Stimulated activated CD4-positive, alpha-beta T cell treated with anti-CD3 and anti-CD28 coated beads, Interleukin-1b, Interleukin-23, amount 100 ng/mL, for 1 hour (primary cell): ENCODE data around the gene LRCH4.
"Not testable (repeated sequence)": the region's sequence is repeated elsewhere in the genome, so short reads cannot be mapped to it uniquely, and the experiment has no call there.

Source experiments
- DNase-seq, 2 donors: peaks; one replicate each; pipeline ENCODE4 v3.0.0-alpha.2; 2020; ENCODE audit warnings: low read depth in 2 of 2

LRCH4 gene

GRCh38 chr7:100568176-100568895 is 17.6 kb downstream of the LRCH4 start:
- no peak for DNase-seq

GRCh38 chr7:100567751-100568175 is 18.2 kb downstream of the LRCH4 start:
- no peak for DNase-seq

DNA sequence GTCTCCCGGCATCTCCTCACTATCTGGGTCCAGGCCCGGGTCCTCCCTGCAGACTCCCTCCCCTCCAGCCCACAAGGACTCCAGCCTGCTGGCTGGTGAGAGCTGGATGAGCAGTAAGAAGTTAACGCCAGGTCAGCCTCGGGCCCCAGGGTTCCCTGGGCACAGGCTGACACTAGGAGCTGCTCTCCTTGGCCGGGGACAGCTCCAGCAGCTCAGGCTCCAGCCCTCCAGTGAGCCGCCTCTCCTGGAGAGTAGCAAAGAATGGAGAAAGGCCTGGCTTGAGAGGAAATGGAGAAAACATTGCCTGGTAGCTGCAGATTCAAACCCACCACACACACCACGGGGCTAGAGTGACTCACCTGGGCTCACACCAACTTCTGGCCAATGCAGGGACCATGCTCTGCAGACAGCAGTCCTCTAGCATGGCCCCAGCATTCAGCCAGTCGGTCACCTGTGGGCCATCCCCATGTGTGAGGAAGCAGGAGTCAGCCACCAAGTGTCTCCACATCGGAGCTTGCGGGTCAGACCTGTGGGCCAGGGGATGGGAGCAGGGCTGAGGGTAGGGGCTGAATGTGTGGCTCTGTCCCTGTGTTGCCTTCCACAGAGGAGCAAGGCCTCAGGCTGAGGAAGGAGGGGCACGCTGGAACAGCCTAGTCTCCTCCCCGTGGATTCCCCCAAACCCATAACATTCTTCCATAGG is 18.7 kb downstream of the LRCH4 start:
- no peak for DNase-seq

GRCh38 chr7:100566018-100566531 is 19.9 kb downstream of the LRCH4 start:
- no peak for DNase-seq

DNA sequence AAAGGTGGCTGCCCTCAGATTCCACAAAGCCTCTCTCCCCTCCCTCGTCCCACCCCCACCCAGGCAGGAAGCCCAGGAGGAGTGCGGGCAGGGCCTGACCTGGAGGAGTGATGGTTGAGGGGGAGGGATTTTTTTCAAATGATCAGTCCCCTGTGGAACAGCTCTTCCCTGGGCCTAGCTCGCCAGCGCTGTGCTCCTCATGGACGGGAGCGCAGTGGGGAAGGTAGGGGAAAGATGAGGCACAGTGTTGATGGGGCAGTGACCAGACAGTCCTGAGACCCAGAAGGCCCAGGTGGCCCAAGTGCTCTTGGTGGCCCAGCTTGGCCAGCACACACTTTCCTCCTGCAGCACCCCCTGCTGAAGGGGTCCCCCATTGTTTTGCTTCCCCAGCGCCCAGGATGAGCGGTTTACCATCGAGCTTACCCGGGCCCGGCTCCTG is 20.8 kb downstream of the LRCH4 start:
- DNase-seq: no peak

GRCh38 chr7:100564405-100564804 is 21.5 kb downstream of the LRCH4 start:
- not testable (repeated sequence) for DNase-seq

GRCh38 chr7:100563809-100564400 is 22.0 kb downstream of the LRCH4 start:
- peak; percentile 60 to 90 for DNase-seq

GRCh38 chr7:100563100-100563564 is 22.8 kb downstream of the LRCH4 start:
- no peak for DNase-seq

DNA sequence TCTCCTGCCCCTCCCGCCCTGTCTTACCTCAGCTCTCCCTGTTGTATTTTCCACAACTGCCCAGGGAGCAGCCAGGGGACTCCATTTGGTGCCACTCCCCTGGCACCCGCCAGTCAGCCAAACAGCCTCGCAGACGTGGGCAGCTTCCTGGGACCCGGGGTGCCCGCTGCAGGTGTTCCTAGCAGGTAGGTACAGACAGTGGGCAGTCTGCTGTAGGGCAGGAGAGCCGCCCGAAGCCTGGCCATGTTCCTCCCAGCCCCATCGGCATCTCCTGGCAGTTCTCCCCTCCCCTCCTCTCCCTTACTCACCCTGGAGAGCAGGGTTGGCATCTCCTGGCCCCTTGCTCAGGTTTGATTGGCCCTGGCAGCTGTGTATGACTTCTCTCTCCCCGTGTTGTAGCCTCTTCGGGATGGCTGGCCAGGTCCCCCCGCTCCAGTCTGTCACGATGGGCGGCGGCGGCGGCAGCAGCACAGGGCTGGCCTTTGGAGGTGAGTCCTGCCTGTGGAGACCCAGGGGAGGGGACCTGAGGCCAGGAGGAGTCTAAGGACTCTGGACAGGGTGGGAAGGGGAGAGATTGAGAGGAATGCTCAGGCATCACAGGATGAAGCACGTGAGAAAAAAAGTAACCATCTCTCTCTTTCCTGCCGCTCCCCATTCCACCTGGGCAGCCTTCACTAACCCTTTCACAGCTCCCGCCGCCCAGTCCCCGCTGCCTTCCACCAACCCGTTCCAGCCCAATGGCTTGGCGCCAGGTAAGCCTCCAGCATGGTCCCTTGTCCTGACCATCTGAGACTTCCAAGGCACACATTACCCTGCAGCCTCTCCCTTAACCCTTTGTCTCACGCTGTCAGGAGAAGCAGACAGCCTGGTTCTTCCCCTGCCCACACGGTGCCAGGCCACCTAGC is 23.5 kb downstream of the LRCH4 start:
- no peak for DNase-seq

- no peak for DNase-seq
Measured at GRCh38 chr7:100561491-100562194, 24.3 kb downstream of the LRCH4 start.

- no peak for DNase-seq
Measured at GRCh38 chr7:100559127-100559526, 26.8 kb downstream of the LRCH4 start.

GRCh38 chr7:100556541-100556940 is 29.4 kb downstream of the LRCH4 start:
- no peak for DNase-seq

GRCh38 chr7:100555701-100556100 is 30.2 kb downstream of the LRCH4 start:
- no peak for DNase-seq

- no peak for DNase-seq
Measured at GRCh38 chr7:100553032-100553431, 32.9 kb downstream of the LRCH4 start.

DNA sequence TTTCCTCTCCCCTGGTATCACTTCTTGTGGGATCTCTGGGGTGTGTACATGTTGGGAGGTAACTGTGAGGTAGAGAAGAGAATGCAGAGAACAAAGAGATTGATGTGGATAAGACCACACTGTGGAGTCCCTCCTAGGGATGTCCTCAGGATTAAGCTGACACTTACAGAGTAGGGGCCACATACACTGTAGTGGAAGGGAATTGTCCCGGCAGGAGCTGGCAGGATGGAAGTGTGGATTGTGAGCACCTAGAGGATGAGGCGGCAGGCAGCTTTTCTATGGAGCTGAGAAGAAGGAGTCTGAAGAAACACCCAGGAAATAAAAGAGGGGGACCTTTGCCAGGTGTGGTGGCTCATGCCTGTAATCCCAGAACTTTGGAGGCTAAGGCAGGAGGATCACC is 33.4 kb downstream of the LRCH4 start:
- DNase-seq: no peak

DNA sequence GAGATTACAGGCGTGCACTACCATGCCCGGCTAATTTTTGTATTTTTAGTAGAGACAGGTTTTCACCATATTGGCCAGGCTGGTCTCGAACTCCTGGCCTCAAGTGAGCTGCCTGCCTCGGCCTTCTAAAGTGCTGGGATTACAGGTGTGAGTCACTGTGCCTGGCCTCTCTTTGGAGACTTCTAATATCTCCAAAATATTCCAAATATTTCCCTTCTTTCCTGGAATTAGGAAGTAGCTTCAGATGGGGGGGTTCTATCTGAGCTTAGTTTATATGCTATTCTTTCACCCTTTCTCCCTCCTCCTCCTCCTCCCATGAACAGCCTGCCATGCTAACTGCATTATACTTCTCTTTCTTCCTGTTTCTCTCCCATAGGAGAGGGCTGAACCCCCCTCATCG is 37.5 kb downstream of the LRCH4 start:
- DNase-seq: not testable (repeated sequence)

DNA sequence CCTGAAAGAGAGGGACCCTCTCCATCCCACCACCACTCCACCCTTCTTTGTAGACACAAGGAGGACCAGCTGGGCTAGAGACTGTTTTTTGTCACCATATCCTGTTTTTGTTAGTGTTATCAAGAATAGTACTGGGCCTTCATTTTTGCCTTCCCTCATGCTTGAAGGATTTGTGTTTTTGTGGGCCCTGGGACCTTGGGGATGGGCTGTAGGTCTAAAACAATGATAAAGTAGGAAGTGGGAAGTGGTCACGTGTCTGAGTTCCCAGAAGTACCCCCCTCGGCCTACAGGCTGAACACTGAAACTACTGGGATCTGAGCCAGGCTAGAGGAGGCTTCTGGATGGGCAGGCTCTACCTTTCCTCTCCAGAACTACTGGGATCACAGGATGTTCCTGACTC is 38.1 kb downstream of the LRCH4 start:
- DNase-seq: no peak

GRCh38 chr7:100546926-100547800 is 38.8 kb downstream of the LRCH4 start:
- DNase-seq: no peak

DNA sequence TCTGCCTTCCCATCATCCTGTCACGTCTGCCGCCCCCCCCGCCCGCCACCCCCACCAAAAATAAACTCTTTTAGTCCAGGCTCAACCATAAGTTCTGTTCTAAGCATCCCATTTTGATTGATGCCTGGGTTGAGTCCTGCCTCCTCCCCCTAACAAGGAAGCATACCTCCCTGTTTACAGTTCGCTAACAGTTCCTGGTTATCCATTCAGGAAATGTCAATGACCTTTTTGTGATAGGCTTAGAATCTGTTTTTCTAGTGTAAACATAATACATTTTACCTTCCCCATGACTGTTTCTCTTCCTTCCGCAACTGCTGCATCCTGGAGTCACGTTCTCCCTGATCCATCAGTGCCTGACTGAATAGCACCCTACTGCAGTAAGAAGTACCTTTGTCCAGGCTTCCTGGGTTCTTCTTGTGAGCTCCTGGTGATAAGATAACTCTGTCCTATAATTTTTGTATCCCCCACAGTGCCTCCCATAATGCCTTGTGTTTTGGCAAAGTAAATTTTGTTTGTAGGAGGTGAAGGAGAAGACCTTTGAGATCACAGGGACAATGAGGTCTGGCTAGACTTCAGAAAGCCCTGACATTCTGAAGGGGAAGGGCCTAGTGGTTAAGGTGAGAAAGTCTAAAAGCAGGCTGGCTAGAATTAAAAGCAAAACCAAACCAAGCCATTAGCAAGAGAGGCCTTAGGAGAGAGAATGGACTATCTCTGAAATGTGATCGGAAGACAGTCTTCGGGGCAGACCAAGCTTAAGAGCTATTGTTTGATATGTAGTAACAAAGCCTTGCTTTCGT is 39.6 kb downstream of the LRCH4 start:
- no peak for DNase-seq
